GM13977 (cell line): ENCODE measurements around the gene INPP5B.

Experiments used
- DNase-seq: peaks from one replicate; pipeline ENCODE4 v3.0.0; 2012; ENCODE audit warnings: low spot score
- CTCF ChIP-seq: IDR thresholded peaks from 2 replicates; pipeline ENCODE4 v1.5.1; 2012; ENCODE audit warnings: mild to moderate bottlenecking, control low read depth; ENCODE audit not compliant: insufficient read depth; ENCODE audit errors: extremely low read depth, missing control alignments
- in situ Hi-C: fragments of 300-500 bp; cut with MboI; formaldehyde crosslinking; loops from one replicate; pipeline ENCODE4 v1.12.0; 2022; ENCODE audit warnings: low sequenced_read_pairs, low pct_unique_long_range_greater_than_20kb, mixed read lengths, inconsistent platforms; ENCODE audit not compliant: unreplicated experiment

The INPP5B gene

GRCh38 chr1:37946703-37947360, at the start of gene INPP5B:
Gene INPP5B (minus strand): TSS chr1:37947053. CDS start chr1:37946308, 745 bp downstream.
- in situ Hi-C loops = no loop called here
- DNase-seq = peak; percentile 92
- TF ChIP-seq CTCF = no peak

- no peak for DNase-seq
- no peak for TF ChIP-seq CTCF
- in situ Hi-C loops = no loop called here
Measured at GRCh38 chr1:37995751-37996345, 49.0 kb upstream of the INPP5B start.

- no peak for TF ChIP-seq CTCF
- in situ Hi-C loops = no loop called here
- no peak for DNase-seq
Measured at GRCh38 chr1:37994886-37995566, 48.2 kb upstream of the INPP5B start.

GRCh38 chr1:37989361-37989930, 42.6 kb upstream of the INPP5B start:
- TF ChIP-seq CTCF = no peak
- in situ Hi-C loops = no loop called here
- DNase-seq = no peak

- in situ Hi-C loops = no loop called here
- DNase-seq = no peak
- no peak for TF ChIP-seq CTCF
Measured at GRCh38 chr1:37987679-37988078, 40.8 kb upstream of the INPP5B start.

GRCh38 chr1:37983546-37983945, 36.7 kb upstream of the INPP5B start:
- DNase-seq = no peak
- no peak for TF ChIP-seq CTCF
- in situ Hi-C loops = no loop called here
